NCI-H446 treated with DMSO at 0.1 percent for 48 hours (cell line): ENCODE results near the gene ZNF69.
"Not testable (repeated sequence)": the region's sequence is repeated elsewhere in the genome, so short reads cannot be mapped to it uniquely, and the experiment has no call there.

Experiments used
- DNase-seq: peaks from one replicate; lab custom pipeline; 2025; lab: John Stamatoyannopoulos, UW

Gene ZNF69

GRCh38 chr19:11887611-11888531 lies at the start of gene ZNF69:
Gene ZNF69 (plus strand): TSS chr19:11887782. CDS start chr19:11887924, 142 bp downstream.
- DNase-seq: no peak

DNA sequence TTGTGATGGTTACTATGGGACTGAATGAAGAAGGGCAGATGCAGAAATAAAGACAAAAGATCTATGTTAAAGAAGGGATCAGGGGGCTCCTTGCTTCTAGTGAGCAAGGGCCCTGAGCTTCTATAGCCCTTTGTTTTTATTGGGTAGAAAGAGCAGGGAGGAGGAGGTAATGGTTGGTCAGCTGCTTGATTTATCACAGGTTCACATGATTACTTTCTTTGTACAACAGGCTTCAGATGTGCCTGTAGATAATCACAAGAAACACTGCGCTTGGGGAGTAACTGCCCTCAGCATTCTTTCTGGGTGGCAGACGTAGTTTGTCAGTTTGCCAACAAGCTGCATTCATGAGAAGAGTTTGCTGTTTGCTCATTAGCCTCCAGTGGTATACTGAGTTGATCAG lies 43.9 kb upstream of the ZNF69 start:
- DNase-seq: no peak

GRCh38 chr19:11847615-11848014 lies 40.0 kb upstream of the ZNF69 start:
- not testable (repeated sequence) for DNase-seq

DNA sequence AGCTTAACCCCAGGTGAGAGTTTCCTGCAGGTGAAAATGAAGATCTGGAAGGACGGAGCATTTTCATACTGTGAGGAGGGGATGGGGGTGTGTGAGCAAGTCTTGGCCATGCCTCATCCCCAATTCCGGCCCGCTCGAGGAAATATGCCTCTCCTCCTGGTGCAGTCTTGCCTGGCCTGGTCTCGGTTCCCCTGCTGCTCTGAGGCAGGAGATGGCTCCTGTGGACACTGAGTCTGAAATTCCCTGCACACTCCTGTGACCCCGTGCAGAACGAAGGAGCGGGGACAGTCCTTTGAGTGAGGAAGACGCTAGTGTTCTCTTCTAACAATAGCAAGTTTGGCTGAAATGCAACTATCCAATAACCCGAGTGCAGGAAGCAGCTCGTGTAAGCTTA lies 39.4 kb upstream of the ZNF69 start:
- DNase-seq: no peak

GRCh38 chr19:11848594-11849469 lies 38.8 kb upstream of the ZNF69 start, which contains the start of gene ZNF439:
Gene ZNF439 (plus strand): TSS chr19:11848726. CDS start chr19:11848868, 142 bp downstream.
- no peak for DNase-seq

- not testable (repeated sequence) for DNase-seq
These were observed 37.3 kb upstream of the ZNF69 start for GRCh38 chr19:11850289-11850688.

DNA sequence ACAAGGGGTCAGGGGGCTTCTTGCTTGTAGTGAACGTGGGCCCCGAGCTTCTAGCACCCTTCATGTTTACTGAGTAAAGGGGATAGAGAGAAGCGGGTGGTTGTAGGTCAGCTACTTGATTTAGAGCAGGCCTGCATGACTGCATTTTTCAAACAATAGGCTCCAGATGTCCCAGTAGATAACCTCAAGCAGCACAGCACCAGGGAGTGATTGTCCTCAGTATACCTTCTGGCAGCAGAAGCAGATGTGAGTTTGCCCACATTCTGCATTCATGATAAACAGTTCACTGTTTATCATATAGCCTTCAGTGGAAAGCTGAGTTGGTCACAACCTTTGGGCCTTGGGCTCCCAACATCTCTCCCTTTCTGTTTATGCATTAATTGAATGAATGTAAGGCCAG lies 34.2 kb upstream of the ZNF69 start:
- no peak for DNase-seq

DNA sequence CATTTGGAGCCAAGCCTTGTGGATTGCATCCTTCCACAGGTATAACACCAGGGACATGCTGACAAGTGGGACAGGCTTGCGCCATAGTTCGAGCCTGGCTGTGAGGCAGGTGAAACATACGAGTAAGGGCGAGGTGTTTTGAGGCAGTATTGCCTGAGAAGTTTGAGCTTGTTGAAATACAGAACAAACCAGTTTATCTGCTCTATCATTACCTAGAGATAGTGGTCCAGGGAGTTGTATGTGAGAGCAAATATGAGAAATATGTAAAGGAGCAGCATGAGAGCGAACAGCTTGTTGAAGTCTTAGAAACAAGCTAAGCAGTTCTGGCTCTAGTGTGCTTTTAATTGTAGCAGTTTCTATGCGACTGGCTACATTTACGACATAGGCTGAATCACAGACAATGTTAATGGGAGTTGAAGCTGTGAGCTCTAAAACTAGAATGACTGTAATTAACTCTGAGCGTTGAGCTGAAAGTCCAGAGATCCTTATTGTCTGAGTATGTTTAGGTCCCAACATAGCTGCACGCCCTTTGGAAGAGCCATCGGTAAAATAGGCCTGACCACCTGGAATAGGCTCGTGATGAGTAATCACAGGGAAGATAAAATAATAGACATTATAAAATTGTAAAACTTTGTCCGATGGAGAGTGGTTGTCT lies 30.9 kb upstream of the ZNF69 start:
- DNase-seq: no peak

DNA sequence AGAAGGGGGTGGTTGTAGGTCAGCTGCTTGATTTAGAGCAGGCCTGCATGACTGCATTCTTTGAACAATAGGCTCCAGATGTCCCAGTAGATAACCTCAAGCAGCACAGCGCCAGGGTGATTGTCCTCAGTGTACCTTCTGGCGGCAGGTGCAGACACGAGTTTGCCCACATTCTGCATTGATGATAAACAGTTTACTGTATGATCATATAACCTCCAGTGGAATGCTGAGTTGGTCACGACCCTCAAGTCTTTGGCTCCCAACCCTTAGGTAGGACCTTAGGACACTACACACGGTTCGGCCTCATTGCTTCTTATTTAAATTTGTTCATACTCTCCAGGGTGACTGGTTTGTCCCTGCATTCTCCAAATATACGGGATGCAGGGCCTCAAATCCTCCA lies 26.9 kb upstream of the ZNF69 start:
- DNase-seq: no peak

- no peak for DNase-seq
These were observed 26.3 kb upstream of the ZNF69 start for GRCh38 chr19:11861301-11861700.

GRCh38 chr19:11867766-11868165 lies 19.8 kb upstream of the ZNF69 start:
- not testable (repeated sequence) for DNase-seq

- DNase-seq: no peak
These were observed 19.4 kb upstream of the ZNF69 start for GRCh38 chr19:11868188-11868587.

- DNase-seq: no peak
These were observed 15.0 kb upstream of the ZNF69 start for GRCh38 chr19:11872624-11873023.

DNA sequence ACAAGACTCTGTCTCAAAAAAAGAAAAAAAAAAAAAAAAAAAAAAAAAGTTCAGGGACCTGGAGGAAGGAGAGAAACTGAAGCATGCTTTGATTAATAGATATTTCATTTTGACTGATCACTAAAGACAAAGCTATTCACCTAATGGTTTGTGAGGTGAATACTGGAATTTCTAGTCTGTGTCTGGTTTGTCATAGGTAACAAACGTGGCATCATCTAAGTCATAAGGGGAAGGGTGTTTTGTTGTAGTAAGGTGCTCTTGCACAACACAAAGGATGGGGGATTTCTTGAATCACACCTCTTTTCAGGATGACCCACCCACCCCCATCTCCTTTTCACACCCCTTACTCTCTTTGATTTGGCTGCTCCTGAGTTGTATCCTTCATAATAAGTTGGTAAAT lies 13.8 kb upstream of the ZNF69 start:
- DNase-seq: no peak

DNA sequence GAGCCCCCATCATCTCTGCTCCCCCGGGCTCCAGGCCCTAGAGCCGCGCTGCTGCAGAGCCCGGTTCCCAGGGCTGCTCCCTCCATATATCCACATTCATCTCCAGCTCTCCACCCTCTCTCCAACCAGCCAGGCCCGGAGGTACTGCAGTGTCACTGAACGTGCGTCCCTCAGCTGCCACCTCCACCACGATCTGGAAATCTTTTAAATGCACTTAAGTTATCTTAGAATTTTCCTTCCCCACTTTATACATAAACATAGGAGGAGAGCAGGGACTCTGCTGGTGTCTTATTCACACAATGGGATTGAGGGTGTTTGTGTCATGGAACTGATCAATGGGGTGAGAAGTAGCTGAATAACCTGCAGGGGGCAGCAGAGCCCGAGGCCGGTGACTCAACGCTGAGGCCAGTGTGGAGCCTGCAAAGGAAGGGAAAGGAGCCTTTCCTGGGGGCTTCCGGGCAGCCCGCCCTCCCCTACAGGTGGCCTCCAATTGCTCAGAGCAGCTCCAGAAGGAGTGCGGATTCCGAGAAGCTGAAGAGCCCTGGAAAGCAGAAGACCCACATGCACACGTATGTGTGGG lies 7.8 kb upstream of the ZNF69 start:
- not testable (repeated sequence) for DNase-seq

DNA sequence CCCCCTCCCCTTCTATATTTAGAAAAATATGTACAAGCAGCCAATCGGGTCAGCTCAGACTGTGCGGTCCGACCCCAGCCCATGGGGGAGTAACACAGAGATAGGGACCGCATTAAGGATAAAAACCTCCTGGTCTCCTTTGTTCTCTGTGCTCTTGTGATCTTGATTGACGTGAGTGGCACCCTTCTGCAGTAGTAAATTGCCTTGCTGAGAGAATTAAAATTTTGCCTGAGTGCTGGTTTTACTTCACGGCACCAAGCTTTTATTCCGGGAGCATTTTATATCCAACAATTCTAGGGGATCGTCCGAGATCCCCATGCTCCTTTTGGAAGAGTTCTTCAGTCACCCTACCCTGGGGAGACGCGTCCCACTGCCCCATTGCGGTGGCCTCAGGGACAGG lies 7.0 kb upstream of the ZNF69 start:
- no peak for DNase-seq

DNA sequence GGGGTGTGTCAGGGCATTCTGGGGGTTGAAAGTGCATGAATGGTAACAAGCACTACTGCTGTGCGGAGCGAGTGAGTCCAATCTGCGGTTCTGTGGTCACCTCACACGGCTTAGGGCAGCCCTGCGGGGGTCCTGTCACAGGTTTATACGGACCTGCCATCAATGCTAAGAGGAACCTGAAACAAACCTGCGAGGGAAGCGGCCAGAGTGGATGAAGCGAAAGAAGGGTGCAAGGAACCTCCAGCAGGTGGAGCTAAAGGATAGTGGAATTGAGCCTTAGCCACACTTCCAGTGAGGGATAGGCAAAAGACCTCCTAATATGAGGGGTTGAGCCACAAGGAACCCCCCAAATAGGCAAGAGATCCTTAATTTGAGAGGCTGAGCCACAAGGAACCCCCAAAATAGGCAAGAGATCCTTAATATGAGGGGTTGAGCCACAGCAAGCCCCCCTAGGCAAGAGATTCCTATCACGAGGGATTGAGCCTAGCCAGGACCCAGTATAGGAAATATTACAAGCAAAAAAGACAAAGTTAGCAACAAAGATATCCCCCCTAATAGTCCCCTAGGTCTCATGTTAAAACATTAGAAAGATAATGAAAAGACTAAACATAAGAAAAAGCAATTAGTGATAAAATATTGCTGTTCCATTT lies 6.3 kb upstream of the ZNF69 start:
- peak; percentile 2 for DNase-seq

- DNase-seq: no peak
These were observed 5.0 kb upstream of the ZNF69 start for GRCh38 chr19:11882606-11883005.

DNA sequence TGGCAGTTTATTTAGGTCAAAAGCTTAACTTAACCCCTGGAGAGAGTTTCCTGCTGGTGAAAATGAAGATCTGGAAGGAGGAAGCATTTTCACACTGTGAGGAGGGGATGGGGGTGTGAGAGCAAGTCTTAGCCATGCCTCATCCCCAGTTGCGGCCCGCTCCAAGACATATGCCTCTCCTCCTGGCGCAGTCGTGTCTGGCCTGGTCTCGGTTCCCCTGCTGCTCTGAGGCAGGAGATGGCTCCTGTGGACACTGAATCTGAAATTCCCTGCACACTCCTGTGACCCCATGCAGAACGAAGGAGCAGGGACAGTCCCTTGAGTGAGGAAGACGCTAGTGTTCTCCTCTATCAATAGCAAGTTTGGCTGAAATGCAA lies 360 bp upstream of the ZNF69 start:
- DNase-seq: no peak

DNA sequence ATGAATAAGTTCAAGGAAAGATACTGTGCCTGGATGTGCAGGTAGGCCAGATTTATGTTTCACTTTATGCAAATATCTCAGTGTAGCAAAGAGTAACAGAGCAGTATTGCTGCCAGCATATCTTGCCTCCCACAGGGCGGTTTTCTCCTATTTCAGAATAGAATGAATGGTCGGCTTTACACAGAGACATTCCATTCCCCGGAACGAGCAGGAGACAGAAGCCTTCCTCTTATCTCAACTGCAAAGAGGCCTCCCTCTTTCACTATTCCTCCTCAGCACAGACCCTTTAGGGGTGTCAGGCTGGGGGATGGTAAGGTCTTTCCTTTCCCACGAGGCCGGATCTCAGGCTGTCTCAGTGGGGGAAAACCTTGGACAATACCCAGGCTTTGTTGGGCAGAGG lies 2.3 kb downstream of the ZNF69 start:
- not testable (repeated sequence) for DNase-seq

DNA sequence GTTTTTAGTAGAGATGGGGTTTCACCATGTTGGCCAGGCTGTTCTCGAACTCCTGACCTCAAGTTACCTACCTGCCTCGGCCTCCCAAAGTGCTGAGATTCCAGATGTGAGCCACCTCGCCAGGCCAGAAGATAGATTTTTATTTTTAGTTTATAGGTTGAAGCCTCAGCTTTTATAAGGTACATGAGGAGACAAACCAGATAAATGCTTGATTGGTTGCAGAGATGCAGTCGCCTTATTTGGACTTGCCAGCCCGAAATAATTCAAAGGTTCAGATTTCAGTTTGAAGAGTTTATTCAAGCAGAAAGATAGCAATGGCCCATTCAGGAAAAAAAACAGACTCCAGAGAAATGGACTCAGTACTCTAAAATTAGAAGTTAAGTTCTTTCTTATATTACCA lies 3.1 kb downstream of the ZNF69 start:
- DNase-seq: no peak
